Mesenchymal stem cell (in vitro differentiated cells and primary cell): ENCODE results near the gene IGF2R.
A peak's percentile ranks its signal among the peaks of the same experiment; 100 is the strongest.

ENCODE experiments used
- DNase-seq: peaks from one replicate; pipeline ENCODE4 v3.0.0-alpha.2; 2013
- H2AFZ ChIP-seq: one replicate; pipeline ENCODE4 v1.6.1; 2013; ENCODE audit warnings: low read depth, mild to moderate bottlenecking, control low read depth, inconsistent platforms, low read length, moderate library complexity
- H2AK5ac ChIP-seq: 2 replicates; pipeline ENCODE4 v1.6.1; 2013; ENCODE audit warnings: low read length, moderate library complexity, mild to moderate bottlenecking, inconsistent platforms; ENCODE audit not compliant: severe bottlenecking
- H2BK120ac ChIP-seq: one replicate; pipeline ENCODE4 v1.6.1; 2013; ENCODE audit warnings: low read depth, mild to moderate bottlenecking, inconsistent platforms, low read length, moderate library complexity
- H2BK12ac ChIP-seq, 2 experiments: one replicate each; pipeline ENCODE4 v1.6.1; 2013; ENCODE audit warnings: inconsistent platforms in 2 of 2, low read length in 2 of 2, mild to moderate bottlenecking in 2 of 2, moderate library complexity in 2 of 2, control low read depth in 1 of 2
- H2BK15ac ChIP-seq: one replicate; pipeline ENCODE4 v1.6.1; 2013; ENCODE audit warnings: mild to moderate bottlenecking, low read depth, inconsistent platforms; ENCODE audit not compliant: poor library complexity, severe bottlenecking
- H2BK5ac ChIP-seq: 2 replicates; pipeline ENCODE4 v1.6.1; 2013; ENCODE audit warnings: low read depth, mild to moderate bottlenecking, low read length, control low read depth, inconsistent platforms; ENCODE audit not compliant: poor library complexity, severe bottlenecking
- H3K14ac ChIP-seq, 2 experiments: one replicate each; pipeline ENCODE4 v1.6.1; 2013; ENCODE audit warnings: inconsistent platforms in 2 of 2, low read length in 2 of 2, control low read depth in 1 of 2, mild to moderate bottlenecking in 1 of 2, moderate library complexity in 1 of 2
- H3K18ac ChIP-seq, 2 experiments: one replicate each; pipeline ENCODE4 v1.6.1; 2013; ENCODE audit warnings: inconsistent platforms in 2 of 2, low read length in 2 of 2, control low read depth in 1 of 2, low read depth in 1 of 2, mild to moderate bottlenecking in 1 of 2
- H3K23ac ChIP-seq, 2 experiments: one replicate each; pipeline ENCODE4 v1.6.1; 2013; ENCODE audit warnings: inconsistent platforms in 2 of 2, low read length in 2 of 2, mild to moderate bottlenecking in 2 of 2, moderate library complexity in 2 of 2, control low read depth in 1 of 2
- H3K27ac ChIP-seq: 2 replicates; pipeline ENCODE4 v1.5.1; 2013; ENCODE audit warnings: mild to moderate bottlenecking, moderate library complexity, low read length, control low read depth, inconsistent platforms; ENCODE audit not compliant: poor library complexity, severe bottlenecking
- H3K27me3 ChIP-seq, 2 experiments: 2 replicates each; pipeline versions ENCODE4 v1.6.1 to v1.7.0; 2013; ENCODE audit warnings: low read length in 2 of 2, mild to moderate bottlenecking in 2 of 2, moderate library complexity in 2 of 2, control low read depth in 1 of 2, inconsistent platforms in 1 of 2; ENCODE audit not compliant: control insufficient read depth in 1 of 2, insufficient read depth in 1 of 2
- H3K36me3 ChIP-seq, 2 experiments: 2 replicates each; pipeline versions ENCODE4 v1.6.1 to v1.7.0; 2013; ENCODE audit warnings: low read length in 2 of 2, control low read depth in 1 of 2, inconsistent platforms in 1 of 2, low read depth in 1 of 2, mild to moderate bottlenecking in 1 of 2; ENCODE audit not compliant: insufficient read depth in 2 of 2, control insufficient read depth in 1 of 2
- H3K4ac ChIP-seq, 2 experiments: one replicate each; pipeline ENCODE4 v1.6.1; 2013; ENCODE audit warnings: inconsistent platforms in 2 of 2, low read length in 2 of 2, mild to moderate bottlenecking in 2 of 2, moderate library complexity in 2 of 2, control low read depth in 1 of 2, low read depth in 1 of 2
- H3K4me1 ChIP-seq: 2 replicates; pipeline ENCODE4 v1.6.1; 2013; ENCODE audit warnings: low read depth, low read length, control low read depth; ENCODE audit not compliant: control insufficient read depth, insufficient read depth
- H3K4me2 ChIP-seq: 2 replicates; pipeline ENCODE4 v1.6.1; 2013; ENCODE audit warnings: low read length, mild to moderate bottlenecking, inconsistent platforms; ENCODE audit not compliant: poor library complexity, severe bottlenecking
- H3K4me3 ChIP-seq, 2 experiments: 2 replicates each; pipeline versions ENCODE4 v1.5.1 to v1.7.0; 2013; ENCODE audit warnings: low read length in 2 of 2, mild to moderate bottlenecking in 2 of 2, control low read depth in 1 of 2, low read depth in 1 of 2; ENCODE audit not compliant: insufficient read depth in 1 of 2
- H3K79me1 ChIP-seq: replicated peaks from 2 replicates; pipeline ENCODE4 v1.6.1; 2013; ENCODE audit warnings: mild to moderate bottlenecking, control low read depth, low read length, inconsistent platforms; ENCODE audit not compliant: poor library complexity, severe bottlenecking
- H3K9ac ChIP-seq: 2 replicates; pipeline ENCODE4 v1.7.0; 2013; ENCODE audit warnings: mild to moderate bottlenecking, low read length, moderate library complexity
- H3K9me3 ChIP-seq: 2 replicates; pipeline ENCODE4 v1.7.0; 2013; ENCODE audit warnings: mild to moderate bottlenecking, low read length; ENCODE audit not compliant: control insufficient read depth
- H4K8ac ChIP-seq: one replicate; pipeline ENCODE4 v1.6.1; 2013; ENCODE audit warnings: inconsistent platforms, mild to moderate bottlenecking, low read length, moderate library complexity
- H4K91ac ChIP-seq: one replicate; pipeline ENCODE4 v1.6.1; 2013; ENCODE audit warnings: mild to moderate bottlenecking, low read length, inconsistent platforms
- WGBS: methylation state at CpG from one replicate; pipeline ENCODE4 v1.1.7; 2013; ENCODE audit warnings: mixed read lengths; 5-methylcytosine and 5-hydroxymethylcytosine counted together

IGF2R gene

DNA sequence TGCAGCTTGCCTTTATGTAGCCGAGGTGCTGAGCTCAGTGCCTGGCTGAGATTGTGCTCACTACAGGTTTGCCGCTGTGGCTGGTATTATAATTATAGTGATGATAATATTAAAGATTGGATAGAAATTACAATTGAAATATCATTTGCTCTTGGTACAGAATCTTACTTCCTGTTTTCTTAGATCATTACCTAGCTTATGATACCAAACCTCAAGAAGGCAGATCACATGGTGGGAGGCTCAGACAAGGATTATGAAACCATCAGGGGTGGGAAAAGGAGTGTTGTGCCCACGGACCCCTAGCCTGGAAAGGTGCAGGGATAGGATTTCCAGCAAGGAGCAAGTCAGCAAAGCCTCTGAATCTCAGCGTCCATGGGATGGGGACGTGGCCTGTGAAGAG is 70.6 kb downstream of the IGF2R start:
- no peak overlapping the region for H2BK15ac ChIP-seq
- H3K27me3 ChIP-seq, result no peaks in the 10 kb centered on the region
- no peak overlapping the region for H2AFZ ChIP-seq
- H4K91ac ChIP-seq, result no peak overlapping the region
- DNase-seq, result no peak
- H2BK120ac ChIP-seq, result no peak overlapping the region
- H4K8ac ChIP-seq, result no peak overlapping the region
- H3K23ac ChIP-seq, result no peak overlapping the region
- no peak overlapping the region for H3K18ac ChIP-seq
- H3K9ac ChIP-seq, result no peak overlapping the region
- no peak overlapping the region for H2BK12ac ChIP-seq
- H3K36me3 ChIP-seq, result peaks cover 47 to 61% of the 10 kb centered on the region in 2 experiments
- H3K4me2 ChIP-seq, result no peak overlapping the region
- H3K4me1 ChIP-seq, result peaks cover 14% of the 10 kb centered on the region
- peaks cover 38% of the 10 kb centered on the region for H3K79me1 ChIP-seq
- H3K27ac ChIP-seq, result no peak overlapping the region
- H3K9me3 ChIP-seq, result no peaks in the 10 kb centered on the region
- no peak overlapping the region for H2BK5ac ChIP-seq
- H3K14ac ChIP-seq, result no peak overlapping the region
- 97% methylated on average over 4 of the region's 5 CpGs for WGBS
- H3K4ac ChIP-seq, result no peak overlapping the region
- no peak overlapping the region for H2AK5ac ChIP-seq
- no peak overlapping the region for H3K4me3 ChIP-seq

- H2AFZ ChIP-seq, result no peak overlapping the region
- H2BK12ac ChIP-seq, result no peak overlapping the region
- no peak overlapping the region for H2BK15ac ChIP-seq
- 93% methylated on average over 4 of the region's 4 CpGs for WGBS
- no peak overlapping the region for H3K23ac ChIP-seq
- H2BK120ac ChIP-seq, result no peak overlapping the region
- H3K4me3 ChIP-seq, result no peak overlapping the region
- no peak overlapping the region for H3K14ac ChIP-seq
- H2AK5ac ChIP-seq, result no peak overlapping the region
- H3K18ac ChIP-seq, result no peak overlapping the region
- no peak overlapping the region for H3K9ac ChIP-seq
- peaks cover 14% of the 10 kb centered on the region for H3K4me1 ChIP-seq
- no peak overlapping the region for H3K4me2 ChIP-seq
- H3K4ac ChIP-seq, result no peak overlapping the region
- H4K91ac ChIP-seq, result no peak overlapping the region
- peaks cover 43 to 61% of the 10 kb centered on the region in 2 experiments for H3K36me3 ChIP-seq
- no peaks in the 10 kb centered on the region for H3K9me3 ChIP-seq
- H3K27ac ChIP-seq, result no peak overlapping the region
- peaks cover 33% of the 10 kb centered on the region for H3K79me1 ChIP-seq
- H4K8ac ChIP-seq, result no peak overlapping the region
- DNase-seq, result no peak
- no peaks in the 10 kb centered on the region for H3K27me3 ChIP-seq
- no peak overlapping the region for H2BK5ac ChIP-seq
Measured at GRCh38 chr6:160040055-160040454, 71.2 kb downstream of the IGF2R start.

DNA sequence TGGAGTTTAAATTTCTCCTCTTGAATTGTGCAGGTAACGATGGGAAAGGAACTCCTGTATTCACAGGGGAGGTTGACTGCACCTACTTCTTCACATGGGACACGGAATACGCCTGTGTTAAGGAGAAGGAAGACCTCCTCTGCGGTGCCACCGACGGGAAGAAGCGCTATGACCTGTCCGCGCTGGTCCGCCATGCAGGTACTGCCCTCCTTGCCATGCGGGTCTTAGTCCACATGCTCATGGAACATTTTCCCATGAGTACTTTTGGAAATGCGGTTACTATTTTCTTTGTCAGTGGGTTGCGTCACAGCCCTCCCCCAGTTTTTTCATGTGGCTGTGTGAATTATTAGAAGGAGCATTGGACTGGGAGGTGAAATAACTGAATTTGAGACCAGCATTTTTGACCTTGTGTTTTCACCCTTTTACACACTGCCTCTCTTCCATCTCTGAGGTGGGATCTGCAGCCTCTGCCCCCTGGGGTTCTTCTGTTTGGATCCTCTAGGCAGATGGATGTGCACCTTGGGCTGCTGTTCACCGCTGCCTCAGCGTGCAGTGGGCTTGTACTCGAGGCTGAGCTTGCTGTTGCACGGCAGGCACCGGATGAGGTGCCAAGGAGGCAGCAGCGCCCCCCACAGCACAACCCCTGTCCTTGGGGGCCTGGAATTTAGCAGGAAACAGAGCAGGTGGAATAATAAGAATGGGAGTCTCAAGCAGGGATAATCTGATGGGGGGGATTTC is 71.8 kb downstream of the IGF2R start:
- Histone ChIP-seq H3K4me3 (no peak overlapping the region), H2AFZ (no peak overlapping the region), H3K36me3 (peaks cover 39 to 61% of the 10 kb centered on the region in 2 experiments), H3K18ac (no peak overlapping the region), H3K4me1 (peaks cover 14% of the 10 kb centered on the region), H3K9me3 (no peaks in the 10 kb centered on the region), H3K79me1 (peaks cover 31% of the 10 kb centered on the region), H2BK15ac (no peak overlapping the region), H3K23ac (no peak overlapping the region), H2AK5ac (no peak overlapping the region), H3K27ac (no peak overlapping the region), H3K4me2 (no peak overlapping the region), H4K8ac (no peak overlapping the region), H3K14ac (no peak overlapping the region), H2BK5ac (no peak overlapping the region), H2BK12ac (no peak overlapping the region), H3K9ac (no peak overlapping the region), H3K4ac (no peak overlapping the region), H3K27me3 (no peaks in the 10 kb centered on the region), H2BK120ac (no peak overlapping the region), H4K91ac (peak overlapping the region; percentile 40)
- WGBS, result 98% methylated on average over 19 of the region's 19 CpGs
- no peak for DNase-seq

GRCh38 chr6:160041608-160042007 is 72.7 kb downstream of the IGF2R start:
- over 99% methylated on average over 4 of the region's 6 CpGs for WGBS
- no peak overlapping the region for H2BK120ac ChIP-seq
- no peak overlapping the region for H2BK15ac ChIP-seq
- no peak for DNase-seq
- H3K9ac ChIP-seq, result peak overlapping the region; percentile 1
- H2AFZ ChIP-seq, result no peak overlapping the region
- no peak overlapping the region for H4K8ac ChIP-seq
- no peaks in the 10 kb centered on the region for H3K27me3 ChIP-seq
- H2BK12ac ChIP-seq, result no peak overlapping the region
- peaks cover 14% of the 10 kb centered on the region for H3K4me1 ChIP-seq
- peak overlapping the region; percentile 42 for H2AK5ac ChIP-seq
- H3K79me1 ChIP-seq, result peaks cover 29% of the 10 kb centered on the region
- H3K36me3 ChIP-seq, result peaks cover 36 to 66% of the 10 kb centered on the region in 2 experiments
- H3K18ac ChIP-seq, result no peak overlapping the region
- H3K23ac ChIP-seq, result no peak overlapping the region
- no peak overlapping the region for H3K4ac ChIP-seq
- H4K91ac ChIP-seq, result no peak overlapping the region
- no peak overlapping the region for H2BK5ac ChIP-seq
- no peak overlapping the region for H3K4me3 ChIP-seq
- peak overlapping the region; percentile 38 for H3K27ac ChIP-seq
- H3K14ac ChIP-seq, result no peak overlapping the region
- H3K4me2 ChIP-seq, result no peak overlapping the region
- no peaks in the 10 kb centered on the region for H3K9me3 ChIP-seq
